ENCODE data around the gene RAD51B. TPM values are rescaled to one million over a fixed set of nuclear protein-coding genes. Genes with fewer than 3 reads are reported as not detected.

The RAD51B gene
- total and polyA plus RNA-seq, 9 donors = 21.6 to 70.1 (median 35.1) TPM

DNA sequence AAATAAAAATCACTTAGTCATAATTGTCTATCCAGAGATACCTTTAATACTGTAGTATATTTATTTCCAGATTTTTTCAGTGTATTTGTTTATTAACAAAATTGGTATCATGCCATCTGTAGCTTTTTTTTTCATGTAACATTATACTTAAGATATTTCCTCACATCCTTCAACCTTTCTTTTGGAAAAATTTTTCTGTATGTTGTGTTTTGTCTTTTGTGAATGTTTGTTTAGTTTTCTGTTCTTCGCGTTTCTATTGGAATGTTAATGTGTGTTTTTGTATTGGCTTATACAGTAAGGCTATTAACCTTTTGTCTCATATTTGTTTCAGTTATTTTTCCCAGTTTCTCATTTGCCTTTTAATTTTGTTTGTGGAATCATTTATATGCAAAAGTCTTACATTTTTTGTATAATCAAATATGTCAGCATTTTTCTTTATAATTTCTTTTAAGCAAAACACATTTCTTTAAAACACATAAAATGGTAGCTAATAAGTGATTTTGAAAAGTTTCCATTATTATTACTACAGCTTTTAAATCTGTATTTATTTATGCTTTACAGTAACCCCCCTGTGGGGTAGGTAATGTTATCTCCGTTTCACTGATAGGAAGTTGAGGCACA is 433.7 kb downstream of the RAD51B start:
- Histone ChIP-seq H3K4me1 (ENCODE audit: insufficient read depth) (peaks cover 23% of the 10 kb centered on the region), H3K27ac (peak overlapping the region in 1 of 2 donors; percentile 65)
- no peak for DNase-seq

DNA sequence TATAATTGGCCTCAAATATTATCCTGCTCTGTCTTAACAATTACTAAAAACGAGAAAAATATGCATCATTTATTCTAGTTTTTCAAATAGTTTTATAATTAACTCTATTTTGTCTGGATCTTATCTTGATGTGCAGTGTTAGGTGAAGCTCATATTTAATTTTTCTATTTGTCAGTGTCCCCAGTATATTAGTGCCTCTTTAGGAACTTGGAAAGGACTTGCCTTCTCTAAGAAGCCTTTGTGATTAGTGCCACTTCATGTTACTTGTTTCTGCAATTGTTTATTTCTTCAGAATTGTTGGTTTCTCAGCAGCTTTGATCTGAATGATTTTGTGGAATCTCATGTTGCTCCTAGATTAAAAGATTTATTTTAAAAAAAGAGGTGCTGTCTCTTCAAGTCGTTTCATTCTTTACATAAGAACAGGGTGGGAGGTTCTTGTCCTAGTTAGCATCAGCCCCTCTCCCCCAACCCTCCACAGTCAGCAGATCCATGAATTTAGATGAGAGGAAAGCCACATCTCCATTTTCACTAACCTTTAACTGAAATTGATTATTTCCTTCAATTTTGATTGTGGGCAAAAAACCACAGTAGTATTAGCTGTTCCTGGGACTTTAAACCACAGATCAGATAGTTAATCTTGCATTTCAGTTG is 434.4 kb downstream of the RAD51B start:
- intact Hi-C loops (cut with DNase I) = loop anchor here in 1 of 4 donors (5.0 kb wide), 1 partner anchor 293 kb away; no protein-coding TSS in a partner anchor
- Histone ChIP-seq H3K9me3 (no peaks in the 10 kb centered on the region), H3K27ac (peak overlapping the region in 1 of 2 donors; percentile 65), H3K4me3 (no peak overlapping the region), H3K4me1 (ENCODE audit: insufficient read depth) (peaks cover 19% of the 10 kb centered on the region), H3K36me3 (no peaks in the 10 kb centered on the region), H3K27me3 (no peaks in the 10 kb centered on the region)
- TF ChIP-seq POLR2A (IDR thresholded peaks at IDR 0.05) (no peak), EP300 (IDR thresholded peaks at IDR 0.05) (no peak)
- TF ChIP-seq, protein P1, sequence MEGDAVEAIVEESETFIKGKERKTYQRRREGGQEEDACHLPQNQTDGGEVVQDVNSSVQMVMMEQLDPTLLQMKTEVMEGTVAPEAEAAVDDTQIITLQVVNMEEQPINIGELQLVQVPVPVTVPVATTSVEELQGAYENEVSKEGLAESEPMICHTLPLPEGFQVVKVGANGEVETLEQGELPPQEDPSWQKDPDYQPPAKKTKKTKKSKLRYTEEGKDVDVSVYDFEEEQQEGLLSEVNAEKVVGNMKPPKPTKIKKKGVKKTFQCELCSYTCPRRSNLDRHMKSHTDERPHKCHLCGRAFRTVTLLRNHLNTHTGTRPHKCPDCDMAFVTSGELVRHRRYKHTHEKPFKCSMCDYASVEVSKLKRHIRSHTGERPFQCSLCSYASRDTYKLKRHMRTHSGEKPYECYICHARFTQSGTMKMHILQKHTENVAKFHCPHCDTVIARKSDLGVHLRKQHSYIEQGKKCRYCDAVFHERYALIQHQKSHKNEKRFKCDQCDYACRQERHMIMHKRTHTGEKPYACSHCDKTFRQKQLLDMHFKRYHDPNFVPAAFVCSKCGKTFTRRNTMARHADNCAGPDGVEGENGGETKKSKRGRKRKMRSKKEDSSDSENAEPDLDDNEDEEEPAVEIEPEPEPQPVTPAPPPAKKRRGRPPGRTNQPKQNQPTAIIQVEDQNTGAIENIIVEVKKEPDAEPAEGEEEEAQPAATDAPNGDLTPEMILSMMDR (IDR thresholded peaks at IDR 0.05) = no peak
- DNase-seq = no peak
- 42 to 55% (median 46%) methylated on average over 2 of the region's 2 CpGs for WGBS, 3 donors

More for the DNA sequence above, 433.7 kb downstream of the RAD51B start:
- H3K27me3 ChIP-seq = no peaks in the 10 kb centered on the region
- no peaks in the 10 kb centered on the region for H3K9me3 ChIP-seq
- intact Hi-C loops (cut with DNase I) = loop anchor here in 1 of 4 donors (5.0 kb wide), 1 partner anchor 294 kb away; no protein-coding TSS in a partner anchor
- H3K4me3 ChIP-seq = no peak overlapping the region
- TF ChIP-seq EP300 (IDR thresholded peaks at IDR 0.05) = no peak
- TF ChIP-seq POLR2A (IDR thresholded peaks at IDR 0.05) = no peak
- TF ChIP-seq, protein P1 (IDR thresholded peaks at IDR 0.05) = no peak
- H3K36me3 ChIP-seq = no peaks in the 10 kb centered on the region
- WGBS, 3 donors = 23 to 49% (median 30%) methylated on average over 3 of the region's 3 CpGs

DNA sequence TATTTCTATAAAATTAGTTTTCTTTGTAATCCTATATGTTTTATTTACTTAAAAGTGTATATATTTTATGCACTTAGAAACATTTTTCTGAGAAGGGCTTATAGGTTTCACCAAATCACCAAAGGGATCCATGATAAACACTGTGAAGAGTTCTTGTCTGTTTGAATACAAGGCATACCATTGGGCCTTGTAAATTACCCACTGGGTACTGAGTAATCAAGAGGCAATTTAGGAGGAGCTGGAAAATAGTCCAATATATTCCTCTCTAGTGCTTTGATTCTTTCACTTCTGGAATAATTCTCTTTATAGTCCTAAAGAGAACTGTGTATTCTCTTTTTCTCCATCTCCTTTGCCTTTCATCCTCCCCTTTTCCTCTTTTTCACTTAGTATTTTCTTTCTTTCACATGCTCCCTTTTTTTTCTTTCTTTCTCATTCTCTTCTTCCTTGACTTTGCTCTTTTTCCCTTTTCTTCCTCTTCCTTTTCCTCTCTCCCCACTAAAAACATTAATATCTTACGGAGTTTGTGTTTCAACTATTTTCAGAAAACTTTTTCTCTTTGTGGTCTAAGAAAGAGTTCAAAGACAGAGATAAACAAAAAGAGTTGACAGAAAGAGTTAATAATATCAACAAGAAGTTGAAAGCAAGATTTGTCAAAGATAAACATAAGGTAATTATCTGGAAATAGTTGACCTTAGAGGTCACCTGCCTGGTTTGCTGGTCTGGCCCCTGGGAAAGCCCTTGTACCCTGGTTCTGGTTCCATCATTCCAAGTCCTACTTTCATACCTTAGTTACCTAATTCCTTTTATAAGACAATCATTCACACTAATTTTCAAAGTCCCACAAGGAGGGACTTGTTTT is 435.3 kb downstream of the RAD51B start:
- no peaks in the 10 kb centered on the region for H3K36me3 ChIP-seq
- H3K27me3 ChIP-seq = no peaks in the 10 kb centered on the region
- H3K4me3 ChIP-seq = no peak overlapping the region
- no peak overlapping the region for H3K27ac ChIP-seq
- no peak for DNase-seq
- intact Hi-C loops (cut with DNase I) = loop anchor here in 1 of 4 donors (5.0 kb wide), 1 partner anchor 292 kb away; no protein-coding TSS in a partner anchor
- H3K9me3 ChIP-seq = no peaks in the 10 kb centered on the region
- peaks cover 14% of the 10 kb centered on the region for H3K4me1 ChIP-seq (ENCODE audit: insufficient read depth)
- 97 to 98% (median 97%) methylated on average over 1 of the region's 1 CpG for WGBS, 3 donors
- TF ChIP-seq POLR2A (IDR thresholded peaks at IDR 0.05) = no peak
- TF ChIP-seq, protein P1 (IDR thresholded peaks at IDR 0.05) = no peak
- no peak for TF ChIP-seq EP300 (IDR thresholded peaks at IDR 0.05)

DNA sequence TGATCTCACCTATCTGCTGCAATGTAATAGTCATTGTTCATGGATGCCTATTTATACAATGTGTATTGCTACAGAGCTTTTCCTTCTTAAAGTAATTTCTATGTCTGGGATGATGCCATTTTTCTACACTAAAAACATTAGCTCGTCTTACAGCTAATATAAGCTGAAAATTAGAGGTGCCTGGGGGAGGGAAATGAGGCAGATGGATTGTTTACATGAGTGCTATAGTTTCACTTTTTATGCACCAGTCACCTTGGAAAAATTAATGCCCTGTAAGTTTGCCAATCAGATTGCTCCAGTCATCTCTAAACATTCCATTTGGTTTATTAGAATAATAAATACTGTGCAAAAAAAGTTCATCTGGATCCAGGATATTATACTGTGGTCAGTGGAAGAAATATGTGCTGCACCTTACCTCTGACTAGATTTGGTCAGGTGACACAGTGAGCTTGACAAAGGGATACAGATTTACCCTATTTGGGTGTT is 436.2 kb downstream of the RAD51B start:
- intact Hi-C loops (cut with DNase I) = no loop called here
- no peak overlapping the region for H3K27ac ChIP-seq
- no peak for DNase-seq
- H3K4me1 ChIP-seq (ENCODE audit: insufficient read depth) = peaks cover 10% of the 10 kb centered on the region
- no peaks in the 10 kb centered on the region for H3K9me3 ChIP-seq
- no peak overlapping the region for H3K4me3 ChIP-seq
- 71 to 83% (median 75%) methylated on average over 1 of the region's 1 CpG for WGBS, 3 donors
- TF ChIP-seq POLR2A (IDR thresholded peaks at IDR 0.05) (no peak), EP300 (IDR thresholded peaks at IDR 0.05) (no peak)
- TF ChIP-seq, protein P1 (IDR thresholded peaks at IDR 0.05) = no peak
- no peaks in the 10 kb centered on the region for H3K36me3 ChIP-seq
- H3K27me3 ChIP-seq = no peaks in the 10 kb centered on the region

Data from ovary (tissue), 9 donors.